Measurements from ENCODE around the gene YARS1.

The YARS1 gene

DNA sequence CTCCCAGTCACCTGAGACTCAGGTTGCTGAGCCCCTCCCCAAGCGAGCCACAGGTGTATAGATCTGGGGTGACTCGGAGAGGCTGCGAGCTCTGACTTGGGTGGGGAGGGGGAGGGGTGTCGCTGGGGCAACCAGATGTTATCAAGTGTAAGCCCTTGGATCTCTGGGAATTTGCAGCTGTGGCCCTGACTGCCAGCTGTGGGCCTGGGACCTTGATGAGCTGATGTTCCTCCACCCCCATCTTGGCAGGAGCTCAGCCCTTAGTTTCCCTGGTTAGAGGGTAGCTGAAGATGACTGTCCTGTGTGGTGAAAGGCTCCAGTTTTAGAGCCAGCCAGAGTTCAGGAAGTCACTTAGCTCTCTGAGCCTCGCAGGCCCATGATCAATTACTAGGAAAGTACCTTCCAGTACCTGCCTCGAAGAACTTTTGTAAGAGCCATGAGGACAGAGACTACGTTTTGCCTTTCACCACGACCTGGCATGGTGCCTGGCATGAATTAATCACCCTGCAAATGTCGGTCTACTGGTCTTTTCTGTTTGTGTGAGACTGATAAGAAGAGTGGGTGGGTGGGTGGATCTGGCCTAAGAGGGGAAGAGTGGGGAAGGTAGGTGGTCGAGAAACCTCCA is 55.8 kb downstream of the YARS1 start:
- H3K4me1 ChIP-seq (ENCODE audit: insufficient read depth, low read length) = peaks cover 4% of the 10 kb centered on the region

DNA sequence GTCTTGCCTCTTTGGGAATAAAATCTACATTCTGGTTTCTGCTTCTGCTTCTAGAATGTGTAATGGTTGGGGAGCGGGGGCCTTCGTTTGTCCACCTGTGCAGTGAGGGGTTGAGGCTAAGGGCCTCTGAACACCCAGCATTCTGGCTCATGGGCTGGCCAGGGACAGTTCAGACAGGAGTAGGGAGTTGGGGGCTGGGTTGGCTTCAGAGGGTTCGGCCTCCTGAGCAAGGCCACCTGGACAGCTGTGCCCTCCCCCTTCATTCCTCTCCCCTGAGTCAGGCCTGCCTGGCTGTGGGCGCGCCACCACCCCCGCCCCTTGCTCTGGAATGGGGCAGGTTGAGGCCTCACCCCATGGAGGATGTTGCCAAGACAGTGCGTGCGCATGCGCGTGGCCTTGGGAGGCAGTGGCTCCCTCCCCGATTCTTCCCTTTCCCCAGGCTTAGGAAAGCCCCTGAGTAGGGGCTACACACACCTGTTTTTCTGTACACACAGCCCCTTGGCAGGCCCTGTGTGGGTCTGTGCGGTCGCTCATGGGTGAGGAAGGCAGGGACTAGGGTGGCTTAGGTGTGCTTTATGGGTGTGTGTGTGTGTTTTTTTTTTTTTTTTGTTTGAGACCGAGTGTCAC is 57.0 kb downstream of the YARS1 start:
- Histone ChIP-seq H3K9me3 (ENCODE audit: low read length) (no peaks in the 10 kb centered on the region), H3K36me3 (ENCODE audit: insufficient read depth, low read length) (no peaks in the 10 kb centered on the region), H2AFZ (ENCODE audit: low read depth, low read length) (no peak overlapping the region), H3K27me3 (ENCODE audit: insufficient read depth, low read length) (no peaks in the 10 kb centered on the region), H3K4me1 (ENCODE audit: insufficient read depth, low read length) (peaks cover 3% of the 10 kb centered on the region), H3K4me3 (ENCODE audit: low read length) (no peak overlapping the region)

More for the DNA sequence above, 55.8 kb downstream of the YARS1 start:
- Histone ChIP-seq H3K9me3 (ENCODE audit: low read length) (no peaks in the 10 kb centered on the region), H3K27me3 (ENCODE audit: insufficient read depth, low read length) (no peaks in the 10 kb centered on the region), H2AFZ (ENCODE audit: low read depth, low read length) (no peak overlapping the region), H3K36me3 (ENCODE audit: insufficient read depth, low read length) (no peaks in the 10 kb centered on the region), H3K4me3 (ENCODE audit: low read length) (no peak overlapping the region)

DNA sequence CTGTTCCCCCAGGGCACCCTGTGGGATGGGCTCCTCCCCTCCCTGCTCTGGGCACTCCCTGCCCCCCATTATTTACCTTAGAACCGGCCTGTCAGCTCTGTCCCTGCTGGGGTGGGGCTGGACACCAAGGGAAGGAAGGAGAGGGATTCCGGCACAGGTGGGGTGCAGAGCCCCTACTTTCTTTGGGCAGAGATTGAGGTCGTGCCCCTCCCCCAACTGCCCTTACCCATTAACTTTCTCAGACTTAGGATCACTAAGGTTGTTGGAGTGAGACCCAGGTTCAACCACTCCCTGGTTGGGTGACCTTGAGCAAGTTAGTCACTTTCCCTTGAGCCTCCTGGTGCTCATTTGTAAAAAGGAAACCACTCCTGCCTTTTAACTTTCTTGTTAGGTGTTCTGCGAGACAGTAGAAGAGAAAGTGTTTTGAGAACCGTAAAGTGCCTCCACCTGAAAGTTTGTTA is 57.6 kb downstream of the YARS1 start:
- H3K4me1 ChIP-seq (ENCODE audit: insufficient read depth, low read length) = peaks cover 6% of the 10 kb centered on the region
- no peaks in the 10 kb centered on the region for H3K27me3 ChIP-seq (ENCODE audit: insufficient read depth, low read length)
- no peaks in the 10 kb centered on the region for H3K9me3 ChIP-seq (ENCODE audit: low read length)
- no peak overlapping the region for H2AFZ ChIP-seq (ENCODE audit: low read depth, low read length)
- H3K36me3 ChIP-seq (ENCODE audit: insufficient read depth, low read length) = no peaks in the 10 kb centered on the region
- no peak overlapping the region for H3K4me3 ChIP-seq (ENCODE audit: low read length)

DNA sequence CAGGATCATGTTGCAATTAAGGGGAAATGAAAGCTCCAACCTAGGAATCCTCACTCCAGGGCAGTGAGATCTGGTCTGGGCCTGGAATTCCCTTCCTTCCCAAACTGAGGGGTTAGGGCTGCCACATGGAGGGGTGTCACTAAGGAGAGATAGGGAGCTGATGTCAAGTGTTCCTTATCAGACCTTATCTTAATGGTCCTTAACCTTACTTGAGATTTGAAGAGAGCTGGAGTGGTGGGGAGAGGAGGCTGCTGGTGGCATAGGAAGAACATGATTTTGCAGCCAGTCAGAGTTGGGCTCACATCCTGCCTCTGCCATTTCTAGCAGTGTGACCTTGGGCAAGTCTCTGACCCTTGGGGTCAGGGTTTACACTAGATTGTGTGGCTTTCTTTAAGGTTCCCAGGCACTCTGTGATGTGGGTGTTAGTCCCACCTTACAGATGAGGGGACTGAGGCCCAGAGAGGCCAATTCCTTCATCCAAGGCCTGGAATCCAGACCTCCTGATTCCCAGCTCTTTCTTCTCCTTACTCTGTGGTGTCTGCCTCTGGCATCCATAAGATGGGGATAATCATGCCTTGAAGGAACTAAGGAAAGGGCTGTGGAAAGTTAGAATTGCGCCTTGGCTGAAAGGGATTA is 58.2 kb downstream of the YARS1 start:
- H3K36me3 ChIP-seq (ENCODE audit: insufficient read depth, low read length) = no peaks in the 10 kb centered on the region
- no peaks in the 10 kb centered on the region for H3K27me3 ChIP-seq (ENCODE audit: insufficient read depth, low read length)
- no peaks in the 10 kb centered on the region for H3K9me3 ChIP-seq (ENCODE audit: low read length)
- H2AFZ ChIP-seq (ENCODE audit: low read depth, low read length) = no peak overlapping the region
- H3K4me1 ChIP-seq (ENCODE audit: insufficient read depth, low read length) = peaks cover 6% of the 10 kb centered on the region
- no peak overlapping the region for H3K4me3 ChIP-seq (ENCODE audit: low read length)

DNA sequence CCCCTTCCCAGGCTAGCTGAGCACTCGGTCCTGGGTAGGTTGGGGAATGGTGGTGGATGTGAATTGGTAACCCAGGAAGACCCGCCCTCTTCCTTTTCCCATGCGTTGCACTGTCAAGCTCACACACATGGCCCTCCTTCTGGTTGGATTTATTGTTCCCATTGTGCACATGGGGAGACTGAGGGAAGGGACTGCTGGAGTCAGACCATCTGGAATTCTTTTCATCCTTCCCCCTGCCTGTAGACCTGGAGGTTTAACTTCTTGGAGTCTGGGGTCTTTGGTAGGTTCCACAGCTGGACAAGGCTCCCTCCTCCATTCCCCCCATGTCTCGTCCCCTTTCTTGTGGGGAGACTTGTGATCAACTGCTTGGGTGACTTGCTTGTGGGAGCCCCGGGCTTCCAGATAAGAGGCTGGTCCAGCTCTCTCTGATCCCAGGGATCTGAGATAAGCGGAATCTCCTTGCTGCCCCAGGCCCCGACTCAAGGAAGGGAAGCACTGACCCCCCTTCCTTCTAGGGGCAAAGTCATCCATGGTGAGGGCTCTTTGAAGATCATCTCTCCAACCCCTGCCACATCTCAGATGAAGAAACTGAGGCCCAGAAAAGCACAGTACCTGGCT is 58.9 kb downstream of the YARS1 start:
- Histone ChIP-seq H3K27me3 (ENCODE audit: insufficient read depth, low read length) (no peaks in the 10 kb centered on the region), H3K36me3 (ENCODE audit: insufficient read depth, low read length) (no peaks in the 10 kb centered on the region), H3K4me3 (ENCODE audit: low read length) (no peak overlapping the region), H3K4me1 (ENCODE audit: insufficient read depth, low read length) (peaks cover 6% of the 10 kb centered on the region), H3K9me3 (ENCODE audit: low read length) (no peaks in the 10 kb centered on the region), H2AFZ (ENCODE audit: low read depth, low read length) (no peak overlapping the region)

DNA sequence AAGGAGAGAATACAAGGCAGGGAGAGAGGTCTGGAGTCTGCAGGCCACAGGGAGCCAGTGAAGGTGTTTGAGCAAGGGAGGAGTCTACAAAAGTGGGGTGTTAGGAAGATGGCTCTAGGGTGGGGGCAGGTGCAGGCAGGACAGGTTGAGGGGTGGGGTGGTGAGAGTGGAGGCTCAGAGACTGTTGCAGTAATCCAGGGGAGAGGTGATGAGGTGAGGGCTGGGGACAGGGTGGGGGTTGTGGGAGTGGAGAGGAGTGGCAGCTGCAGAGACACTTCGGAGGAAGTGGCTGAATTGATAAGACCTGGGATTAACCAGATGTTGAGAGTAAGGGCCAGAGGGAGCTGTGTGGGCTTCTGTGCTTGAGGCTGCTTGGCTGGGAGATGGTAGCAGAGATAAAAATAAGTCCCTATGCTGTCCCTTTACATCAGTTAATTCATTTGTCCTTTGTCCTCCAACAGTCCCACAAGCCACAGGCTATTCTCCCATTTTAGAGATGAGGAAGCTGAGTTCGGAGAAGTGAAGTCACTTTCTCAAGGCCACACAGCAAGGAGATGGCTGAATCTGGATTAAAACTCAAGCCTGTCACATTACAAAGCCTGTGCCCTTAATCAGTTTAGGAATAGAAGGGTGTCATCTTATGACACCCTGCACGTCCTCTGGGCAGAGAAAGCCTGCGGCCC is 59.8 kb downstream of the YARS1 start:
- Histone ChIP-seq H3K4me1 (ENCODE audit: insufficient read depth, low read length) (peaks cover 6% of the 10 kb centered on the region), H3K36me3 (ENCODE audit: insufficient read depth, low read length) (no peaks in the 10 kb centered on the region), H3K9me3 (ENCODE audit: low read length) (no peaks in the 10 kb centered on the region), H3K27me3 (ENCODE audit: insufficient read depth, low read length) (no peaks in the 10 kb centered on the region), H3K4me3 (ENCODE audit: low read length) (no peak overlapping the region), H2AFZ (ENCODE audit: low read depth, low read length) (no peak overlapping the region)

DNA sequence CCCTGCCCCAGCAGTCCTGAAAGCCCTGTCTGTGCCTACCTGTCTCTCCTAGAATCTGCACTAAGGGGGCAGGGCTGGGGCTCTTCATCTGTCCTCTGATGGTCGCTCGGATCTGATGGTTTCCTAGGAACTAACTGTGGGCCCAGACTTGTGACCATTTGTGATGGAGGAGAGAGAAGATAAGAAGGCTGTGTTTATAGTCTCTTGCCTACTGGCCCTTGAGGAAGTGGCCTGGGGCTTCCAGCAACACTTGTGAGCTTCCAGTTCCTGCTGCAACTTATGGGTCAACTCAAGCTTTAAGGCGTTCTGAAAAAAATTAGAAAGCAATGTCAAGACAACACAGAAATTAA is 61.4 kb downstream of the YARS1 start:
- no peak overlapping the region for H2AFZ ChIP-seq (ENCODE audit: low read depth, low read length)
- peaks cover 6% of the 10 kb centered on the region for H3K4me1 ChIP-seq (ENCODE audit: insufficient read depth, low read length)
- H3K36me3 ChIP-seq (ENCODE audit: insufficient read depth, low read length) = no peaks in the 10 kb centered on the region
- no peaks in the 10 kb centered on the region for H3K27me3 ChIP-seq (ENCODE audit: insufficient read depth, low read length)
- no peak overlapping the region for H3K4me3 ChIP-seq (ENCODE audit: low read length)
- no peaks in the 10 kb centered on the region for H3K9me3 ChIP-seq (ENCODE audit: low read length)

DNA sequence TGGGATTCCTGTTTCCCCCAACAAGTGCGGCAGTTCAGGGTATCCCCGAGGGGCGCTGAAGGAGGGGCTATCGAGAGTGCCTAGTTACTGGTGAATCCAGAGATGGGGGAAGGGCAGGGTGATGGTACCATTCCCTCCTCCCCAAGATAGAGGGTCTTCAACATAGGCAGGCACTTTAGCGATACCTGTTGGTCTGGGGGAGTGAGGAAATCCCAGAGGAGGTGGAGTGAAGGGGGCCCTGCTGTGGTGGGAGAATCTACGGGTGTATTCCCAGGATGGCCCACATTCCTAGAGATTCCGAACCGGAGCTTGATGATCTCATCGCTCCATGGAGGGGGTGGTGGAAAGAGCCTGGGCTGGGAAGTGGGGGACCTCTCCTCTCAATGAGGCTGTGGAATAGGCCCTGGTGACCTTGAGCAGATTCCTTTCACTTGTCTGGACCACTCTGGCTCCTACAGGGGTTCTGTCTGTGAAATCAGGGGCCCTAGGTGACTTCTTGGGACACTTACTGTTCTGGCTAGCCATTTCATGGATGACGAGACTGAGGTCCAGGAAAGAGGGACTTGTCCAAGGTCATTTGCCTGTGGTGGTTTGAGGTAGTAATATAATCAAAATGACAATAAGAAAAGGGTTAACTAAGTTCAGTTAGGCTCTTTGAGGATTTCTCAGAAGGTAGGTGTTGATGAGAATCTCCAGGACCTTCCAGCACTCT is 61.9 kb downstream of the YARS1 start:
- no peaks in the 10 kb centered on the region for H3K27me3 ChIP-seq (ENCODE audit: insufficient read depth, low read length)
- no peak overlapping the region for H2AFZ ChIP-seq (ENCODE audit: low read depth, low read length)
- no peaks in the 10 kb centered on the region for H3K9me3 ChIP-seq (ENCODE audit: low read length)
- no peaks in the 10 kb centered on the region for H3K36me3 ChIP-seq (ENCODE audit: insufficient read depth, low read length)
- peaks cover 6% of the 10 kb centered on the region for H3K4me1 ChIP-seq (ENCODE audit: insufficient read depth, low read length)
- peak overlapping the region; percentile 60 for H3K4me3 ChIP-seq (ENCODE audit: low read length)

DNA sequence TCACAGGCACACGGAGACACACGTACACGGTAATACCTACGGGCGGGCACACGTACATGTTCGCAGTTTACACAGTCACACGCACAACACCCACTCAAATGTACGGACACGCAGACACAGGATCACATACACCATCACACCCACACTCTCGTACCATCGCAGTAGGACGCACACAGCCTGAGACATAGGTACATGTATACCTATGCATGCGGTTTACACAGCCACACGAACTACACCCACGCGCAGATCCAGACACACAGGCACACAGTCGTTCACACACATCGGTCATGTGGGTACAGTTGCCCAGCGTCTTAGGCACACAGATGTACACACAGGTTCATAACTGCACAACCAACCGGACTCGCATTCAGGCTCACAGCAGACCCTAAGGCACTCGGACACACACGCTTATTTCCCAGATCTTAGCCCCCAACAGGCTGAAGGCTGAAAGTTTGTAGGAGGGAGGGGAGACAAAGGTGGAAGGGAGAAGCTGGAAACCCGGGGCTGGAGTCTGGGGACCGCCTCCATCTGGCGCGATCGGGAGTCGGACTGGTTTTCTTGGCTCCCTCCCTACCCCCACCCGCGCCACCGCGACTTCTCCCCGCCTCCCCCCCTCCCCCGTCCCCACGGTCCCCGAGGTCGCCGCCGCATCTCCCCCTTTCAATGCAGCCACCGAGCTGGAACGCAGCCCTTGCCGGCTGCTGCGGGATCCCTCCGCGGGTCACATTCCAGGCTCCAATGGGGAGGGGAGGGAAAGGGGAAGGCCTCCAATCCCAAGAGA is 62.7 kb downstream of the YARS1 start:
- Histone ChIP-seq H3K27me3 (ENCODE audit: insufficient read depth, low read length) (no peaks in the 10 kb centered on the region), H3K36me3 (ENCODE audit: insufficient read depth, low read length) (no peaks in the 10 kb centered on the region), H3K4me3 (ENCODE audit: low read length) (peak overlapping the region; percentile 60), H2AFZ (ENCODE audit: low read depth, low read length) (peak overlapping the region; percentile 1), H3K9me3 (ENCODE audit: low read length) (no peaks in the 10 kb centered on the region), H3K4me1 (ENCODE audit: insufficient read depth, low read length) (peaks cover 6% of the 10 kb centered on the region)

DNA sequence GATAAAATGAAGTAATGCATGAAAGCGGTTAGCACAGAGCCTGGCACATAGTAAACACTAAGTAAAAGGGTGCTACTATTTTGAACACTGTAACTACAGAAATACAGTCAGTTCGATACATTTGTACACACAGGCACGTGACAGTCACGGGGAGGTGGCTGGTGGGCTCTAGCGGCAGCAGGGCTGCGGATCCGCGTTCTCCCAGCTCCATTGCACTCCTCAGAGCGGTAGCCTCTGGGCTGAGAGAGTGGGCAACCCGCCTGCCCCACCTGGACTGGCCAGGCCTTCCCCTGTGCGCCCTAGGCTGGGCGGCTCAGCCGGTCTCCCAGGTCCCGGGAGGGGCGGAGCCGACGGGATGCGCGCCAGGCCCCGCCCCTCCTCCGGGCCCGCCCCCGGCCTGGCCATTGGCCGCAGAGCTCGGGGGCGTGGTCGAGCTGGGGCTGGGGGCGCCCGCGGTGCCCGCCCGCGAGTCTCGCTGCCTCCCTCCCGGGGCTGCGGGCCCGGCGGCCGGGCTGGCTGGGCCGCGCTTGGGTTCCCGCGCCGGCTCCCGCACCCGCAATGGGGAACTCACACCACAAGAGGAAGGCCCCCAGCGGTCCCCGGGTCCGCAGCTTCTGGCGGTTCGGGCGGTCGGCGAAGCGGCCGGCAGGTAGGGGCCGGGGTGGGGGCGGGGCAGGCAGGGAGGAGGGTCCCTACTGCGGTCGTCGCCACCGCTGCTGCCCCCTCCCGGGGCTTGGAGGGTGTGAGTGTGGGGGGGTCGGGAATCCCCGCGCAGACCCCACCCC is 63.4 kb downstream of the YARS1 start:
- no peaks in the 10 kb centered on the region for H3K36me3 ChIP-seq (ENCODE audit: insufficient read depth, low read length)
- peak overlapping the region; percentile 1 for H2AFZ ChIP-seq (ENCODE audit: low read depth, low read length)
- H3K27me3 ChIP-seq (ENCODE audit: insufficient read depth, low read length) = no peaks in the 10 kb centered on the region
- peaks cover 6% of the 10 kb centered on the region for H3K4me1 ChIP-seq (ENCODE audit: insufficient read depth, low read length)
- peak overlapping the region; percentile 60 for H3K4me3 ChIP-seq (ENCODE audit: low read length)
- no peaks in the 10 kb centered on the region for H3K9me3 ChIP-seq (ENCODE audit: low read length)

DNA sequence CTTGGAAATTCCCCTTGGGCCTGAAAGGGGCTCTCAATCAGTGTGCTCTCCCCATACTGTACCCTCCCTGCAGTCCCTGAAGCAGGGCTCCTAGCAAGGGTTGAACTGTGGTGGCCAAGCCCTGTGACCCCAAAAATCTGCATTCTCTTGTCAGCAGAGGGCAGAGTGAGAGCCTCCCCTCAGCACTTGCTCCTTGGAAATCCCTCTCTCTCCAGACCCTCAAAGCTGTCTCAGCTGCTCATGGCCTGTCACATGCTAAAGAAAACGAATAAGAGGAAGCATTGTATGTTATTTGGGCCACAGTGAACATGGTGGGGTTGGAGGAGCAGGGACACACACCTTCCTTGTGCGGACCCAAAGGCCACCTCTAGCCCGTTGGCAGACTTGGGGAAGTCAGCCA is 67.4 kb downstream of the YARS1 start:
- H3K4me3 ChIP-seq (ENCODE audit: low read length) = no peak overlapping the region

More for the DNA sequence above, 67.4 kb downstream of the YARS1 start:
- Histone ChIP-seq H3K9me3 (ENCODE audit: low read length) (no peaks in the 10 kb centered on the region), H3K36me3 (ENCODE audit: insufficient read depth, low read length) (no peaks in the 10 kb centered on the region), H3K27me3 (ENCODE audit: insufficient read depth, low read length) (no peaks in the 10 kb centered on the region), H3K4me1 (ENCODE audit: insufficient read depth, low read length) (no peaks in the 10 kb centered on the region), H2AFZ (ENCODE audit: low read depth, low read length) (no peak overlapping the region)

Data from neuron (in vitro differentiated cells).